ENCODE data around the gene BMP2K.

DNA sequence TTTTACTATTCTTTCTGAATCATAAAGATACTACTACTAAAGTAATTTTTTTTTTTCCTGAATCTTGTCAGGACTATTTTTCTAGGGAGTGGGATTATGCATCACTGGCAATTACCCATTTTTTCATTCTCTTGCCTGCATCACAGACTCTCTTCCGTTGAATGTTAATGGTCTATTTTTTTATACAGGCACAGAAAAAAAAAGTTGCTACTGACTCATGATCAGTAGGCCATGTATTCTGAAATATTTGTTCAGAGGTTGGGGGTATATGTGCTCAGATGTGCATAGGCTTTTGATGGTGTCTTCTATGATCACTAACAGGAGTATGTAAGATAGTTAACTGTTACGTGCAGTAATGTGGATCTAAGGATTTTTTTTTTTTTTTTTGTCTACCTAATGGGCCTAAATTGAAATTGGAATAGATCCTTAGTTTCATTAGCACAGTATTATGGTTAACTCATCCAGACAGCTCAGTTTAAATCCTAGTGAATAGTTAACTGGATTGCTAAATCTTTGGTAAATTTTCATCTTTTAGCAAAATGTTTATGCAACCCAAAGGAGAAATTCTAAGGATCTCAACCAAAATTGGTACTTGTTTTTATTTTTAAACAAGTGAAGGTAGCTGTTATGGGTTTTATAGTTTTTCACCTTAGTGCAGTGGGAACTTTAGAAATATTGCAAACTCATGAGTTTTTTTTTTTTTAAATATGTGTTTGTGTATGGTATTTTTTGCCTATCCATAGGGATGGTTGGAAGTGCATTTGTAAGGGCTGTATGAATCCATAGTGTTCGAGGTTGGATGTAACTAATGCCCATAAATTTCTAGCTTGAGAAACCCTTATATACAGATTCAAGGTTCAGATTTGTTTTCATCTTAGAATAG lies 12.1 kb downstream of the BMP2K start:
- TF ChIP-seq POLR2A (IDR thresholded peaks at IDR 0.05; ENCODE audit: extremely low read depth, insufficient read length) = no peak
- TF ChIP-seq, protein P1, sequence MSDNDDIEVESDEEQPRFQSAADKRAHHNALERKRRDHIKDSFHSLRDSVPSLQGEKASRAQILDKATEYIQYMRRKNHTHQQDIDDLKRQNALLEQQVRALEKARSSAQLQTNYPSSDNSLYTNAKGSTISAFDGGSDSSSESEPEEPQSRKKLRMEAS (IDR thresholded peaks at IDR 0.05; ENCODE audit: low read depth, low read length) = no peak
